Body of pancreas (tissue), 4 donors: ENCODE data around the gene CSTPP1. TPM values are rescaled to one million over a fixed set of nuclear protein-coding genes. Genes with fewer than 3 reads are reported as not detected.
A peak's percentile ranks its signal among the peaks of the same experiment; 100 is the strongest.

Experiments used
- ATAC-seq: fragments of 150-250 bp; one replicate; pipeline ENCODE4 v1.9.1; 2016
- DNase-seq, 4 donors: peaks; one replicate each; pipeline ENCODE4 v3.0.0-alpha.2; 2019
- H3K27ac ChIP-seq, 4 donors: fragments of 200-600 bp; sonication (generic); 1 replicate in 3 of 4; 2 replicates in 1 of 4; pipeline versions ENCODE4 v1.5.1 to v1.6.1; 2016 to 2019; ENCODE audit warnings: mild to moderate bottlenecking in 1 of 4, mixed read lengths in 1 of 4, moderate library complexity in 1 of 4
- H3K27me3 ChIP-seq, 2 donors: fragments of 200-600 bp; sonication (generic); one replicate each; pipeline ENCODE4 v1.6.0; 2016; ENCODE audit warnings: mild to moderate bottlenecking in 1 of 2
- H3K36me3 ChIP-seq, 2 donors: fragments of 200-600 bp; sonication (generic); replicated peaks in 1 of 2; 2 replicates each; pipeline ENCODE4 v1.5.1; 2016; ENCODE audit warnings: low read depth in 2 of 2; ENCODE audit not compliant: insufficient read depth in 1 of 2
- H3K4me1 ChIP-seq: fragments of 200-600 bp; sonication (generic); one replicate; pipeline ENCODE4 v1.6.0; 2016
- H3K4me3 ChIP-seq, 2 donors: fragments of 200-600 bp; sonication (generic); 1 replicate in 1 of 2; 2 replicates in 1 of 2; pipeline ENCODE4 v1.5.1; 2016 to 2019
- H3K9me3 ChIP-seq, 3 donors: fragments of 200-600 bp; sonication (generic); 1 replicate in 2 of 3; 2 replicates in 1 of 3; pipeline ENCODE4 v1.5.1; 2016
- POLR2A ChIP-seq, 3 donors: fragments of 450-650 bp; IDR thresholded peaks; one replicate each; pipeline ENCODE4 v1.6.1; 2016; ENCODE audit warnings: antibody characterized with exemption in 3 of 3, mild to moderate bottlenecking in 2 of 3
- WGBS, 2 donors: methylation state at CpG; one replicate each; pipeline ENCODE4 v1.1.5; 2017; 5-methylcytosine and 5-hydroxymethylcytosine counted together
- intact Hi-C: fragments of 100-400 bp; cut with DNase I; formaldehyde crosslinking; loops from one replicate; pipeline ENCODE4 v1.15.1; 2023
- total RNA-seq, 2 donors: library from RNA; depleted of rRNA; stranded (reverse); fragments of >200 nt; gene quantifications; one replicate each; pipeline ENCODE4 v1.1.0, GENCODE V29; 2016
- TF ChIP-seq, protein P1 (sequence below), 7 experiments: fragments of 450-650 bp in 4 of 7; fragments of 200-600 bp in 3 of 7; sonication (generic) in 3 of 7; IDR thresholded peaks; one replicate each; pipeline ENCODE4 v1.5.1; 2016 to 2019; ENCODE audit warnings: antibody characterized with exemption in 7 of 7

CSTPP1 gene
- total RNA-seq, 2 donors from 2014 or later, result 11.2 to 13.2 TPM

DNA sequence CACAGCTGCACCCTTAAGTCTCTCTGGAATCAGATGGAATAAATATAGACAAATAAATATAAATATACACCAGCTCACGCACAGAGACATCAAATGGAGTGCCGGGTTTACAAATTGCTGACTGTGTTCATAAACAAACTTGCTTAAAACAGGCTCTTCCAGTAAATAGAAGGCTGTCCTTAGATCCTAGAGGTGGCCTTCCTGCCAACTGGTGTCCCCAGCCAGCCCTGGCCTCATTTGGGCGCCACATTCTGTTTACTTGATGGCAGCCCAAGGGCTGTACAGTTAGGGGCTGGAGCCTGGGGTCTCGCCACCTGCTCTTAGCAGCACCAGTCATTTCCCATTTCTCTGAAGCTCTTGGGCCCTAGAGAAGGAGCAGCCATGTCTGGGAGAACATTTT is 219.3 kb downstream of the CSTPP1 start:
- H3K27ac ChIP-seq, result no peak overlapping the region
- 78 to 79% methylated on average over 4 of the region's 4 CpGs for WGBS, 2 donors
- intact Hi-C loops, result loop anchor here (2.0 kb wide), 1 partner anchor 267 kb away; no protein-coding TSS in a partner anchor

DNA sequence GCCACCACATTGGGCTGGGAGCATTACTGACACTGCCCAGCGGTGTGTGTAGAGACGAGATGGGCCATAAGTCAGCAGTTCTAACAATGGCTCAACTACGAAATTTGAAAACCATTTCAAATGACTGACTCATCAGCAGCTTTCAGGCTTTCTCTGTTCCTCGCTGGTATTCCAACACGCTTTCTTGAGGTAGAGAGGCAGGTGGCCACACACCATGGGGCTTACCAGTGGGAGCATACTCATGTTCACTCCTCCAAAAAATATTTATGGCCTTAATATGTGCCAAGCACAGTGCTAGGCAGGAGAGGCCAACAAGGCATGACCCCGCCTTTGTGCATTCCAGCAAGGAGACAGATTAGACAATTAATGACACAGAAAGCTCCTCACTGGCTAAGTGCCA is 219.8 kb downstream of the CSTPP1 start:
- Histone ChIP-seq H3K4me3 (no peak overlapping the region), H3K27me3 (no peaks in the 10 kb centered on the region), H3K9me3 (no peaks in the 10 kb centered on the region), H3K27ac (no peak overlapping the region), H3K4me1 (peaks cover 21% of the 10 kb centered on the region), H3K36me3 (no peaks in the 10 kb centered on the region)
- no peak for TF ChIP-seq POLR2A (IDR thresholded peaks at IDR 0.05)
- TF ChIP-seq, protein P1, sequence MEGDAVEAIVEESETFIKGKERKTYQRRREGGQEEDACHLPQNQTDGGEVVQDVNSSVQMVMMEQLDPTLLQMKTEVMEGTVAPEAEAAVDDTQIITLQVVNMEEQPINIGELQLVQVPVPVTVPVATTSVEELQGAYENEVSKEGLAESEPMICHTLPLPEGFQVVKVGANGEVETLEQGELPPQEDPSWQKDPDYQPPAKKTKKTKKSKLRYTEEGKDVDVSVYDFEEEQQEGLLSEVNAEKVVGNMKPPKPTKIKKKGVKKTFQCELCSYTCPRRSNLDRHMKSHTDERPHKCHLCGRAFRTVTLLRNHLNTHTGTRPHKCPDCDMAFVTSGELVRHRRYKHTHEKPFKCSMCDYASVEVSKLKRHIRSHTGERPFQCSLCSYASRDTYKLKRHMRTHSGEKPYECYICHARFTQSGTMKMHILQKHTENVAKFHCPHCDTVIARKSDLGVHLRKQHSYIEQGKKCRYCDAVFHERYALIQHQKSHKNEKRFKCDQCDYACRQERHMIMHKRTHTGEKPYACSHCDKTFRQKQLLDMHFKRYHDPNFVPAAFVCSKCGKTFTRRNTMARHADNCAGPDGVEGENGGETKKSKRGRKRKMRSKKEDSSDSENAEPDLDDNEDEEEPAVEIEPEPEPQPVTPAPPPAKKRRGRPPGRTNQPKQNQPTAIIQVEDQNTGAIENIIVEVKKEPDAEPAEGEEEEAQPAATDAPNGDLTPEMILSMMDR (IDR thresholded peaks at IDR 0.05), result no peak
- intact Hi-C loops, result no loop called here
- WGBS, 2 donors, result 91 to 92% methylated on average over 5 to 6 of the region's 6 CpGs
- DNase-seq (no peak), ATAC-seq (no peak)

More for the DNA sequence above, 219.3 kb downstream of the CSTPP1 start:
- no peak overlapping the region for H3K4me3 ChIP-seq
- H3K27me3 ChIP-seq, result no peaks in the 10 kb centered on the region
- no peaks in the 10 kb centered on the region for H3K9me3 ChIP-seq
- TF ChIP-seq POLR2A (IDR thresholded peaks at IDR 0.05), result no peak
- TF ChIP-seq, protein P1 (IDR thresholded peaks at IDR 0.05), result no peak
- H3K36me3 ChIP-seq, result no peaks in the 10 kb centered on the region
- DNase-seq, result no peak
- ATAC-seq, result no peak
- H3K4me1 ChIP-seq, result peaks cover 21% of the 10 kb centered on the region

DNA sequence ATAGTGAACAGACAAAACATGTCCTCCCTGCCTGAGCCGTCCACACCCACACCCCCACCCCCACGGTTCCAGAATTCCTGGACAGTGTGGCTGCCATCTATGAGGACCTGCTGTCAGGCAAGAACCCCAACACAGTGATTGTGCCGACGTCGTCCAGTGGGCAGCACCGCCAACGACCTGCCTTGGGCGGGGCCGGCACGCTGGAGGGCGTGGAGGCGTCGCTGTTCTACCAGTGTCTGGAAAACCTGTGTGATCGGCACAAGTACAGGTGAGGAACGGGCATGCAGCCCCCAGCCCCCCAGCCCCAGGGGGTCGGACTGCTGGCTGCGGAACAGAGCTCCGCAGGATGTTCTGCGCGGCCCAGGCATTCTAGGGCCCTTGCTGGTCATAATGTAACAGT is 220.4 kb downstream of the CSTPP1 start:
- Histone ChIP-seq H3K36me3 (no peaks in the 10 kb centered on the region), H3K27me3 (no peaks in the 10 kb centered on the region), H3K4me1 (peaks cover 21% of the 10 kb centered on the region), H3K9me3 (no peaks in the 10 kb centered on the region), H3K27ac (no peak overlapping the region), H3K4me3 (no peak overlapping the region)
- WGBS, 2 donors, result 98 to 100% methylated on average over 9 of the region's 20 CpGs
- intact Hi-C loops, result no loop called here
- DNase-seq (no peak), ATAC-seq (no peak)
- TF ChIP-seq, protein P1 (IDR thresholded peaks at IDR 0.05), result no peak
- TF ChIP-seq POLR2A (IDR thresholded peaks at IDR 0.05), result no peak

DNA sequence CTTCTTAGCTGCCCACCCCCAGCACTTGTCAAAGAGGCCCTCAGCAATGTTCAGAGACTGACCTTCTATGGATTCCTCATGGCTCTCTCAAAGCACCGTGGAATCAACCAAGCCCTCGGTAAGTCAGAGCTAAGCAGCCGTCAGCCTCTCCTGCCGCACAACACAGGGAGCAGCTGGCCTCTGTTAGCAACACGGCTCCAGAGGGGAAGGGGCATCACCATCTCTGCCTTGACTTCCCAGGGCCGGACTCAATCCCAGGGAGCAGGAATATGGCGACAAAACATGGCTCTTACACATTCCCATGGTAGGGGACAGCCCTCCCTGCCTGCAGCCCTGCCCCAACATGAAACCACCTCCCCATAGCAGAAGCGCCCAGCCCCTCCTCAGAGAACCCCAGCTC is 221.2 kb downstream of the CSTPP1 start:
- WGBS, 2 donors, result 52 to 74% methylated on average over 8 of the region's 8 CpGs
- intact Hi-C loops, result no loop called here
- H3K27me3 ChIP-seq, result no peaks in the 10 kb centered on the region
- H3K4me1 ChIP-seq, result peaks cover 19% of the 10 kb centered on the region
- no peaks in the 10 kb centered on the region for H3K9me3 ChIP-seq
- ATAC-seq, result no peak
- DNase-seq, result no peak
- H3K27ac ChIP-seq, result peak overlapping the region in 2 of 4 donors; percentile 26 to 56
- H3K4me3 ChIP-seq, result no peak overlapping the region
- no peaks in the 10 kb centered on the region for H3K36me3 ChIP-seq
- no peak for TF ChIP-seq POLR2A (IDR thresholded peaks at IDR 0.05)
- TF ChIP-seq, protein P1 (IDR thresholded peaks at IDR 0.05), result no peak

DNA sequence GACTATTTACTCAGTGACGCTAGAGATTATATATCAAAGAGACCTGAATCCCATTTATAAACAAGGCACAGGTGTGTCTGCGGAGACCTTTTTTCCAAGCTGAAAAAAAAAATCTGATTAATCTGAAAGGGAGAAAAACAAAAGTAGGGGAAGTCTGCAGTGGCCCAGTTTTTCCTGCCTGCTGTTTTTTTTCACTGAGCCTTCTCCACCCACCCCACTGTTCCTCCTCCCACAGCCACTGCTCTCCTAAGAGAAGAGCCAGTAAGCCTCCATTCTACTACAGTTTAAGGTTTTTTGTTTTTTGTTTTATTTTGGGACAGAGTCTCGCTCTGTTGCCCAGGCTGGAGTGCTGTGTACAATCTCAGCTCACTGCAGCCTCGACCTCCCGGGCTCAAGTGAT is 221.7 kb downstream of the CSTPP1 start:
- 32 to 46% methylated on average over 5 of the region's 5 CpGs for WGBS, 2 donors
- intact Hi-C loops, result no loop called here
- H3K27ac ChIP-seq, result peak overlapping the region in 2 of 4 donors; percentile 26 to 56
- no peaks in the 10 kb centered on the region for H3K36me3 ChIP-seq
- ATAC-seq (no peak), DNase-seq (peak in 1 of 4 donors; percentile 42)
- no peaks in the 10 kb centered on the region for H3K9me3 ChIP-seq
- peaks cover 15% of the 10 kb centered on the region for H3K4me1 ChIP-seq
- no peaks in the 10 kb centered on the region for H3K27me3 ChIP-seq
- TF ChIP-seq, protein P1 (IDR thresholded peaks at IDR 0.05), result no peak
- TF ChIP-seq POLR2A (IDR thresholded peaks at IDR 0.05), result no peak
- H3K4me3 ChIP-seq, result no peak overlapping the region
